GM12874 (cell line): ENCODE results near the gene ARHGEF11.

Experiments used
- TF ChIP-seq, protein P1 (sequence below): IDR thresholded peaks from 2 replicates; pipeline ENCODE4 v1.5.1; 2011; ENCODE audit warnings: low read depth, mild to moderate bottlenecking, control low read depth, low read length, moderate library complexity; ENCODE audit not compliant: insufficient read depth

The ARHGEF11 gene

GRCh38 chr1:157032303-157032702, 13.2 kb downstream of the ARHGEF11 start:
- TF ChIP-seq, protein P1, sequence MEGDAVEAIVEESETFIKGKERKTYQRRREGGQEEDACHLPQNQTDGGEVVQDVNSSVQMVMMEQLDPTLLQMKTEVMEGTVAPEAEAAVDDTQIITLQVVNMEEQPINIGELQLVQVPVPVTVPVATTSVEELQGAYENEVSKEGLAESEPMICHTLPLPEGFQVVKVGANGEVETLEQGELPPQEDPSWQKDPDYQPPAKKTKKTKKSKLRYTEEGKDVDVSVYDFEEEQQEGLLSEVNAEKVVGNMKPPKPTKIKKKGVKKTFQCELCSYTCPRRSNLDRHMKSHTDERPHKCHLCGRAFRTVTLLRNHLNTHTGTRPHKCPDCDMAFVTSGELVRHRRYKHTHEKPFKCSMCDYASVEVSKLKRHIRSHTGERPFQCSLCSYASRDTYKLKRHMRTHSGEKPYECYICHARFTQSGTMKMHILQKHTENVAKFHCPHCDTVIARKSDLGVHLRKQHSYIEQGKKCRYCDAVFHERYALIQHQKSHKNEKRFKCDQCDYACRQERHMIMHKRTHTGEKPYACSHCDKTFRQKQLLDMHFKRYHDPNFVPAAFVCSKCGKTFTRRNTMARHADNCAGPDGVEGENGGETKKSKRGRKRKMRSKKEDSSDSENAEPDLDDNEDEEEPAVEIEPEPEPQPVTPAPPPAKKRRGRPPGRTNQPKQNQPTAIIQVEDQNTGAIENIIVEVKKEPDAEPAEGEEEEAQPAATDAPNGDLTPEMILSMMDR, result no peak

DNA sequence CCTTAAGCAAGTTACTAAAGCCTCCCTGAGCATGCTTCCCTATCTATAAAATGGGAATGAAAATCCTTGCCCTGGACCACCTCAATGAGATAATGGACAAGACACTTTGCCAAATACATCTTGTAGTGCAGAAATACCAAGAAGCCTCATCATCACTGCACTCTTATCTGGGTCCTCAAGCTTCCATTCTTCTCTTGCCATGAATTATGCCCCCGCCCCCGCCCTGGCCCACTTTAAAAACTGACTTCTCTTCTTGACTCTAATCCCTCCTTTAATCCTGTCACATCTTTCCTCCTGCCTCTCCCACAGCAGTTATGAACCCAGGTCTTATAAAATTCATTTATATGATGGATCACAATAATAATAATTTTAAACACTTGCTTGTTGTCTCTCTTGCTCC, 14.8 kb downstream of the ARHGEF11 start:
- TF ChIP-seq, protein P1, result no peak

DNA sequence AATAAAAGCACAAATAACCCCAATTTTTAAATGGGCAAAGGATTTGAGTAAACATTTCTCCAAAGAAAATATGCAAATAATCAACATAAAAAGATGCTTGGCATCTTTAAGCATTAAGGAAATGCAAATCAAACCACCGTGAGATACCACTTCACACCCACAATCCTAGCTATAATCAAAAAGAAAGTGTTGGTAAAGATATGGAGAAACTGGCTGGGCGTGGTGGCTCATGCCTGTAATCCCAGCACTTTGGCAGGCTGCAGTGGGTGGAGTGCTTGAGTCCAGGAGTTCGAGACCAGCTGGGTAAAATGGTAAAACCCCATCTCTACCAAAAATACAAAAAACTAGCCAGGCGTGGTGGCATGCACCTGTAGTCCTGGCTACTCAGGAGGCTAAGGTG, 16.9 kb downstream of the ARHGEF11 start:
- TF ChIP-seq, protein P1, result no peak

- TF ChIP-seq, protein P1, result no peak
Measured at GRCh38 chr1:157025856-157026255, 19.7 kb downstream of the ARHGEF11 start.

DNA sequence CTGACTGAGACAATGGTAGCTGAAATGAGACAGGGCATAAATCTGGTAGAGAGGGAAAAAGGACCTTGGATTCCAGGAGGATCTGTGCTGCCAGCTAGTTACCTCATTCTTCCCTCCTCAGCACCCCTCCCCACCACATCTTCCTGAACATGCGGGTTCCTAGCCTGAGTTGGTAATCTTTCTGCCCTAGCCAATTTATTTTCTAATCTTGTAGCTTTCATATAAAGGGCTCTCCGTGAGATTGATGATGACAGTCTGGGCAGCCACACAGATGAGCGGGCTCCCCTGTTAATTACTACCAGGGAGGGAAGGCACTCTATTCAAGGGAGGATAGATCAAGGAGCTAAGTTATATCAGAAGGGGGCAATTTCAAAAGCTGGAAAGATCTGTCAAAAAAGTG, 20.2 kb downstream of the ARHGEF11 start:
- TF ChIP-seq, protein P1, result no peak

GRCh38 chr1:157021688-157022087, 23.9 kb downstream of the ARHGEF11 start:
- TF ChIP-seq, protein P1, result no peak

GRCh38 chr1:157019457-157019856, 26.1 kb downstream of the ARHGEF11 start:
- TF ChIP-seq, protein P1, result no peak

DNA sequence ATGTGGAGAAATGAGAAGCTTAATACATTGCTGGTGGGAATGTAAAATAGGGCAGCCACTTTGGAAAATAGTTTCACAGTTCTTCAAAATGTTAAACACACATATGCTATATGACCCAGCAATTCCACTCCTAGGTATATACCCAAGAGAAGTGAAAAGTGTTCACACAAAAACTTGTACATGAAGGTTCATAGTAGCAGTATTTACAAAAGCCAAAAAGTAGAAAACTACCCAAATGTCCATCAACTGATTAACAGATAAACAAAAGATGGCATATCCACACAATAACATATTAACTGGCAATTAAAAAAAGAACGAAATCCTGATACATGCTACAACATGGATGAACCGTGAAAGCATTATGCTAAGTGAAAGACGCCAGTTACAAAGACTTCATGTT, 33.7 kb downstream of the ARHGEF11 start:
- TF ChIP-seq, protein P1, result no peak
